K562 (cell line): ENCODE results near the gene LRP6. TPM values are rescaled to one million over a fixed set of nuclear protein-coding genes. Genes with fewer than 3 reads are reported as not detected.

ENCODE experiments used
- ATAC-seq: fragments of 200-7000 bp; cut with Tn5 transposase; 3 replicates; pipeline ENCODE4 v1.9.1; 2020; ENCODE audit warnings: moderate library complexity
- BruUV-seq: library from RNA; stranded (reverse); fragments of 400-500 nt; replicated peaks from 2 replicates; lab custom pipeline; 2021; lab: Mats Ljungman, UMichigan
- CTCF ChIA-PET: fragments of 300-600 bp; formaldehyde crosslinking; extraction: SDS; loops from one replicate; lab custom pipeline; 2021; ENCODE audit warnings: low intra/inter-chr PET ratio; lab: Yijun Ruan, JAX
- POLR2A ChIA-PET: fragments of 300-600, 350-650 bp; sonication (Branson Sonifier 250); formaldehyde crosslinking; extraction: SDS; loops from one replicate; lab custom pipeline; 2021; ENCODE audit warnings: antibody characterized with exemption, inconsistent platforms; lab: Yijun Ruan, JAX
- DNase-seq, 4 experiments: peaks; one replicate each; pipeline versions ENCODE4 v3.0.0 to v3.0.0-alpha.2; 2011 to 2018; ENCODE audit warnings: low spot score in 3 of 4, mixed read lengths in 3 of 4; ENCODE audit errors: extremely low read depth in 1 of 4
- FAIRE-seq: peaks from 2 replicates; lab custom pipeline; 2011; peaks lifted over from hg19 to GRCh38; lab: Jason Lieb, UNC
- H2AFZ ChIP-seq: 2 replicates; pipeline ENCODE4 v1.6.0; 2011; ENCODE audit warnings: low read depth, low read length, control low read depth, inconsistent platforms
- H3K27ac ChIP-seq: fragments of 200-600 bp; 3 replicates; pipeline ENCODE4 v1.8.0; 2011; ENCODE audit warnings: low read depth, mild to moderate bottlenecking, control low read depth, inconsistent platforms, low read length, moderate library complexity, mixed read lengths; ENCODE audit errors: extremely low read depth
- H3K27me3 ChIP-seq, 2 experiments: fragments of 300-600 bp in 1 of 2; 2 replicates in 1 of 2; 3 replicates in 1 of 2; pipeline versions ENCODE4 v1.6.0 to v1.8.0; 2011; ENCODE audit warnings: inconsistent platforms in 2 of 2, low read length in 2 of 2, mild to moderate bottlenecking in 1 of 2, mixed read lengths in 1 of 2, moderate library complexity in 1 of 2; ENCODE audit not compliant: control insufficient read depth in 2 of 2, insufficient read depth in 2 of 2
- H3K36me3 ChIP-seq: fragments of 300-600 bp; 3 replicates; pipeline ENCODE4 v1.8.0; 2011; ENCODE audit warnings: mild to moderate bottlenecking, low read length, inconsistent platforms; ENCODE audit not compliant: control insufficient read depth, insufficient read depth
- H3K4me1 ChIP-seq, 2 experiments: fragments of 200-600 bp in 1 of 2; replicated peaks in 1 of 2; 2 replicates in 1 of 2; 3 replicates in 1 of 2; pipeline versions ENCODE4 v1.5.1 to v1.8.0; 2011; ENCODE audit warnings: inconsistent platforms in 2 of 2, low read length in 2 of 2, mild to moderate bottlenecking in 1 of 2, mixed read lengths in 1 of 2, moderate library complexity in 1 of 2; ENCODE audit not compliant: control insufficient read depth in 2 of 2, insufficient read depth in 2 of 2
- H3K4me2 ChIP-seq: 2 replicates; pipeline ENCODE4 v1.6.1; 2011; ENCODE audit warnings: low read length, control low read depth, inconsistent platforms, mixed read lengths; ENCODE audit not compliant: insufficient read depth
- H3K4me3 ChIP-seq: fragments of 200-600 bp; sonication (generic), shearing (Covaris generic); 2 replicates; pipeline ENCODE4 v1.5.1; 2016; ENCODE audit warnings: control low read depth, inconsistent platforms
- H3K79me2 ChIP-seq: fragments of 200-600 bp; 3 replicates; pipeline ENCODE4 v1.8.0; 2011; ENCODE audit warnings: low read length, inconsistent platforms; ENCODE audit not compliant: control insufficient read depth, insufficient read depth
- H3K9ac ChIP-seq, 2 experiments: 2 replicates each; pipeline versions ENCODE4 v1.6.0 to v1.6.1; 2011; ENCODE audit warnings: low read depth in 2 of 2, low read length in 2 of 2, control low read depth in 1 of 2, inconsistent platforms in 1 of 2, mild to moderate bottlenecking in 1 of 2, mixed read lengths in 1 of 2; ENCODE audit not compliant: insufficient read depth in 1 of 2
- H3K9me1 ChIP-seq: one replicate; pipeline ENCODE4 v1.6.0; 2011; ENCODE audit warnings: inconsistent platforms, mild to moderate bottlenecking, low read length, moderate library complexity; ENCODE audit not compliant: control insufficient read depth, insufficient read depth
- H3K9me3 ChIP-seq: replicated peaks from 2 replicates; pipeline ENCODE4 v1.5.1; 2011; ENCODE audit warnings: low read depth, low read length, inconsistent platforms; ENCODE audit not compliant: control insufficient read depth, insufficient read depth
- H4K20me1 ChIP-seq: replicated peaks from 2 replicates; pipeline ENCODE4 v1.6.1; 2011; ENCODE audit warnings: low read length, inconsistent platforms, mixed read lengths; ENCODE audit not compliant: control insufficient read depth, insufficient read depth
- CHD1 ChIP-seq: fragments of 200-600 bp; sonication (generic); IDR thresholded peaks from one replicate; pipeline ENCODE4 v1.6.1; 2012; ENCODE audit warnings: mild to moderate bottlenecking, moderate library complexity, low read length, inconsistent platforms
- CREB3L1 ChIP-seq: fragments of 450-650 bp; IDR thresholded peaks from 2 replicates; pipeline ENCODE4 v1.6.1; 2014; ENCODE audit warnings: low read depth, mild to moderate bottlenecking, moderate library complexity, borderline replicate concordance
- HMG20A ChIP-seq: fragments of 450-650 bp; formaldehyde crosslinking; conservative IDR thresholded peaks from 2 replicates; pipeline ENCODE4 v1.4.0; 2020; ENCODE audit warnings: mild to moderate bottlenecking, mixed read lengths
- HMGXB4 ChIP-seq: sonication (generic); formaldehyde crosslinking; IDR thresholded peaks from 2 replicates; pipeline ENCODE4 v1.8.1; 2023; ENCODE audit warnings: mild to moderate bottlenecking, missing genetic modification reagents
- MYC ChIP-seq, 2 experiments: fragments of 250-450 bp in 1 of 2; sonication (Bioruptor Pico) in 1 of 2; IDR thresholded peaks; 2 replicates each; pipeline versions ENCODE4 v1.5.1 to v1.6.1; 2012 to 2021; ENCODE audit warnings: low read depth in 2 of 2, borderline replicate concordance in 1 of 2, improper control_type of control experiment in 1 of 2, low read length in 1 of 2, mild to moderate bottlenecking in 1 of 2, moderate library complexity in 1 of 2
- RNF2 ChIP-seq: sonication (generic); IDR thresholded peaks from 2 replicates; pipeline ENCODE4 v1.6.1; 2016
- SNRNP70 ChIP-seq: fragments of 200-400 bp; formaldehyde crosslinking; optimal IDR thresholded peaks from 2 replicates; pipeline ENCODE3; 2017; ENCODE audit warnings: low read depth, low read length
- SUPT5H ChIP-seq: fragments of 450-650 bp; IDR thresholded peaks from 2 replicates; pipeline ENCODE4 v1.6.1; 2016
- TCF7L2 ChIP-seq: fragments of 150-350 bp; IDR thresholded peaks from 2 replicates; pipeline ENCODE4 v1.6.1; 2016; ENCODE audit warnings: low read depth, mild to moderate bottlenecking, low read length, moderate library complexity
- ZBTB43 ChIP-seq: sonication (generic); formaldehyde crosslinking; IDR thresholded peaks from 2 replicates; pipeline ENCODE4 v1.8.0; 2023; ENCODE audit warnings: mild to moderate bottlenecking, missing genetic modification reagents
- ZC3H11A ChIP-seq: IDR thresholded peaks from 2 replicates; pipeline ENCODE4 v1.6.1; 2012; ENCODE audit warnings: low read depth, low read length, improper control_type of control experiment
- WGBS: fragments of 100-300 bp; shearing (Covaris generic); methylation state at CpG from one replicate; pipeline ENCODE4 v1.1.6; 2016; ENCODE audit warnings: low coverage, mixed read lengths; ENCODE audit not compliant: insufficient coverage; ENCODE audit errors: missing lambda C conversion rate; 5-methylcytosine and 5-hydroxymethylcytosine counted together
- in situ Hi-C: fragments of 300-500 bp; cut with MboI; formaldehyde crosslinking; loops from 4 replicates; pipeline ENCODE4 v1.15.0; 2018; ENCODE audit warnings: inconsistent platforms, mixed read lengths
- intact Hi-C: fragments of 100-400 bp; cut with micrococcal nuclease; formaldehyde crosslinking; loops from 2 replicates; pipeline ENCODE4 v1.14.2; 2022
- polyA plus RNA-seq, 8 experiments: library from polyadenylated mRNA; depleted of rRNA in 4 of 8; stranded (reverse) in 5 of 8; unstranded in 3 of 8; fragments of >200 nt; fragmentation: Nextera tagmentation in 2 of 8; fragmentation: Illumina TruSeq in 1 of 8; extraction: Ambion mirVana in 2 of 8; extraction: Trizol in 1 of 8; gene quantifications; 2 replicates each; pipeline versions ENCODE4 v1.2.1 to v1.2.3, GENCODE V29; 2011 to 2014; ENCODE audit warnings: inconsistent platforms in 1 of 8, missing spikeins in 1 of 8
- total RNA-seq, 7 experiments: library from RNA; depleted of rRNA in 6 of 7; stranded (reverse); fragments of >200 nt in 6 of 7; fragmentation: Illumina TruSeq in 2 of 7; extraction: Trizol in 2 of 7; gene quantifications; 2 replicates each; pipeline versions ENCODE4 v1.2.1 to v1.2.3, GENCODE V29; 2011 to 2021; ENCODE audit warnings: low replicate concordance in 1 of 7
- TF ChIP-seq, protein P1 (sequence below): sonication (generic); formaldehyde crosslinking; IDR thresholded peaks from 2 replicates; pipeline ENCODE4 v1.8.0; 2022; ENCODE audit warnings: missing genetic modification reagents, mild to moderate bottlenecking, borderline replicate concordance
- TF ChIP-seq, protein P2 (sequence below): fragments of 250-450 bp; sonication (Bioruptor Pico); IDR thresholded peaks from 2 replicates; pipeline ENCODE4 v1.5.0; 2021; ENCODE audit warnings: mild to moderate bottlenecking, borderline replicate concordance

Gene LRP6
- total and polyA plus RNA-seq, 9 of the 15 experiments (the other 6 are each of a cell fraction or from before 2014, with no cell fraction given): 3.0 to 17.0 (median 10.8) TPM

GRCh38 chr12:12228402-12228801 lies 38.4 kb downstream of the LRP6 start (continued):
- TF ChIP-seq, protein P1, sequence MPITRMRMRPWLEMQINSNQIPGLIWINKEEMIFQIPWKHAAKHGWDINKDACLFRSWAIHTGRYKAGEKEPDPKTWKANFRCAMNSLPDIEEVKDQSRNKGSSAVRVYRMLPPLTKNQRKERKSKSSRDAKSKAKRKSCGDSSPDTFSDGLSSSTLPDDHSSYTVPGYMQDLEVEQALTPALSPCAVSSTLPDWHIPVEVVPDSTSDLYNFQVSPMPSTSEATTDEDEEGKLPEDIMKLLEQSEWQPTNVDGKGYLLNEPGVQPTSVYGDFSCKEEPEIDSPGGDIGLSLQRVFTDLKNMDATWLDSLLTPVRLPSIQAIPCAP (CRISPR knock-in tag): no peak
- TF ChIP-seq MYC (IDR thresholded peaks at IDR 0.05; ENCODE audit: low read depth, low read length) (no peak), MYC (CRISPR knock-in tag; IDR thresholded peaks at IDR 0.05; ENCODE audit: borderline replicate concordance, low read depth) (no peak), CHD1 (no peak), SUPT5H (no peak), TCF7L2 (no peak)

DNA sequence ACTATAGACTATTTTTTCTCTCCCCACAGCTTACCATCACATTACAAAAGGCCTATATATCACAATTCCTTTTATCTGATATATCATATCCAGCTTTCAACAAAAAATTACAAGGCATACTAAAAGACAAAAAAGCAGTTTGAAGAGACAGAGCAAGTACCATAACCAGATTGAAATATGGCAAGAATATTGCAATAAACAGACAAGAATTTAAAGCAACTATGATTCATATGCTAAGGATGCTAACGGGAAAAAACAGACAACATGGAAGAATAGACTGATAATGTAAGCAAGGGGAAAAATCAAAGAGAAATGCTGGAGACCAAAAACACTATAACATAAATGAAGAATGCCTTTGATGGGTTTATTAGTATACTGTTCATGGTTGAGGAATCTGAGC lies 40.7 kb downstream of the LRP6 start:
- Histone ChIP-seq H3K36me3 (no peaks in the 10 kb centered on the region), H2AFZ (no peak overlapping the region), H3K27me3 (no peaks in the 10 kb centered on the region), H3K9ac (no peak overlapping the region), H3K9me1 (no peaks in the 10 kb centered on the region), H3K4me2 (no peak overlapping the region), H3K27ac (no peak overlapping the region), H3K4me3 (no peak overlapping the region), H3K9me3 (no peaks in the 10 kb centered on the region), H3K4me1 (peaks cover 0 to 5% of the 10 kb centered on the region in 2 experiments; a peak in 3 of 5 replicates), H4K20me1 (0 out of 2 replicates have a peak, but pooled peaks cover 5% of the 10 kb centered on the region), H3K79me2 (peaks cover 82% of the 10 kb centered on the region)
- ATAC-seq: no peak
- DNase-seq: no peak
- FAIRE-seq: no peak
- intact Hi-C loops: no loop called here
- no TSS peak for BruUV-seq
- CTCF ChIA-PET: no interaction called here
- POLR2A ChIA-PET: interaction anchor here (1.0 kb wide), 1 partner anchor 24 kb away, joined by 4 read pairs; no protein-coding TSS in a partner anchor
- in situ Hi-C loops: no loop called here
- WGBS: 67% methylated on average over 1 of the region's 1 CpG
- TF ChIP-seq ZBTB43 (no peak), SNRNP70 (no peak), HMGXB4 (CRISPR knock-in tag) (no peak), CREB3L1 (no peak), ZC3H11A (no peak), HMG20A (no peak), RNF2 (no peak)
- TF ChIP-seq, protein P2, sequence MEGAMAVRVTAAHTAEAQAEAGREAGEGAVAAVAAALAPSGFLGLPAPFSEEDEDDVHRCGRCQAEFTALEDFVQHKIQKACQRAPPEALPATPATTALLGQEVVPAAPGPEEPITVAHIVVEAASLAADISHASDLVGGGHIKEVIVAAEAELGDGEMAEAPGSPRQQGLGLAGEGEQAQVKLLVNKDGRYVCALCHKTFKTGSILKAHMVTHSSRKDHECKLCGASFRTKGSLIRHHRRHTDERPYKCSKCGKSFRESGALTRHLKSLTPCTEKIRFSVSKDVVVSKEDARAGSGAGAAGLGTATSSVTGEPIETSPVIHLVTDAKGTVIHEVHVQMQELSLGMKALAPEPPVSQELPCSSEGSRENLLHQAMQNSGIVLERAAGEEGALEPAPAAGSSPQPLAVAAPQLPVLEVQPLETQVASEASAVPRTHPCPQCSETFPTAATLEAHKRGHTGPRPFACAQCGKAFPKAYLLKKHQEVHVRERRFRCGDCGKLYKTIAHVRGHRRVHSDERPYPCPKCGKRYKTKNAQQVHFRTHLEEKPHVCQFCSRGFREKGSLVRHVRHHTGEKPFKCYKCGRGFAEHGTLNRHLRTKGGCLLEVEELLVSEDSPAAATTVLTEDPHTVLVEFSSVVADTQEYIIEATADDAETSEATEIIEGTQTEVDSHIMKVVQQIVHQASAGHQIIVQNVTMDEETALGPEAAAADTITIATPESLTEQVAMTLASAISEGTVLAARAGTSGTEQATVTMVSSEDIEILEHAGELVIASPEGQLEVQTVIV (CRISPR knock-in tag): no peak
